H54 (cell line): ENCODE results near the gene SPEF2.
A peak's percentile ranks its signal among the peaks of the same experiment; 100 is the strongest.

ENCODE experiments used
- DNase-seq: peaks from one replicate; pipeline ENCODE4 v3.0.0; 2011; ENCODE audit warnings: low spot score, mixed read lengths; ENCODE audit not compliant: insufficient read length
- FAIRE-seq: peaks from 3 replicates; lab custom pipeline; 2011; peaks lifted over from hg19 to GRCh38; lab: Jason Lieb, UNC
- POLR2A ChIP-seq: IDR thresholded peaks from 2 replicates; pipeline ENCODE4 v1.6.1; 2011; ENCODE audit warnings: low read depth, mild to moderate bottlenecking, low read length

Gene SPEF2

GRCh38 chr5:35856765-35857351 is 239.2 kb downstream of the SPEF2 start, which contains the start of gene IL7R:
Gene IL7R, plus strand, starts transcription at chr5:35856891. Its CDS starts 87 bp downstream, at chr5:35856978.
- FAIRE-seq: peak; percentile 65
- no peak for DNase-seq
- TF ChIP-seq POLR2A: no peak

- no peak for DNase-seq
- peak; percentile 94 for FAIRE-seq
- TF ChIP-seq POLR2A: no peak
Measured at GRCh38 chr5:35857606-35858205, 240.0 kb downstream of the SPEF2 start.

DNA sequence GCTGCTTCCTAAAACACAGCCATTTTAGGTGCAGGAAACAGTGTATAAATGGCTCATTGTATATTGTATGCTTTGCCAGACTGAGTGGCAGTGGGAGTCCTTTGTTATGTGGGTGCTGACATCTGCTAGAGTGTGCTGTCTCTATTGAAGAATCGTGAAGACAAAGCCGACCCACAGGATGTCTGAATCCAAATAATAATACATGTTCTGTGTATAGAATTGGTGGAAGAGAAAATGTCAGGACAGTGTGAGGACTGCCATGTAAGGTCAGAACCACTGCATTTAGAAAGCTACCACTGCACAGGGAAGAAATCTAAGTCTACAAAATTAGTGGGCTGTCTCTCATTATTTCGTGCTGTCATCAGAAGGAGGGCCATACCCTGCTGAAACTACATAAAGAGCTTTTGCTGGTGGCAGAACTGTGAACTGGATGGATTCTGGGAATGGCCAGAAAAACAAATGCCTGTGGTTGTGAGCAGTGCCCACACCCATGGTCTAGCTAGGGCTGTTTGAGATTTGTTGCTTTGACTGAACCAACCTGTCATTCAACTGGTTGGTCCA is 241.5 kb downstream of the SPEF2 start:
- FAIRE-seq (peak; percentile 85), DNase-seq (no peak)
- no peak for TF ChIP-seq POLR2A

GRCh38 chr5:35860686-35861085 is 243.0 kb downstream of the SPEF2 start:
- FAIRE-seq (peak; percentile 53), DNase-seq (no peak)
- no peak for TF ChIP-seq POLR2A

- DNase-seq (no peak), FAIRE-seq (no peak)
- no peak for TF ChIP-seq POLR2A
Measured at GRCh38 chr5:35861718-35862117, 244.1 kb downstream of the SPEF2 start.

DNA sequence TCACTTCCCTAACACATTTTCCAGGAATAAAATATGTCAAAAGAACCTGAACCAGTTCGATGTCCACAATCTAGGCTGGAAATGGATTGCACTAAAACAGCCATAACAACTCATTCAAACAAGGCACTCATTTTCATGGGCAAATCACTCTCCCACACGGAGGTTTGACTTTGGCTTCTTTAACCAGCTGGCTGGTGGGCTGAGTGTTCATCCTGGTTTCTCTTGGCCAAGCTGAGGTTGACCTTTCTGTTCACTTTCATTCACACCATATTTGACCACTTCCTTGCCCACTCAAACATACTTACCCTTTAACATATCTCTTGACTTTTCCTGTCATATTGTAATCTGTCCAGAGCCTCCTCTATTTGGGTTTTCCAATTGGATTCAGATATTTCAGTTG is 244.5 kb downstream of the SPEF2 start:
- peak; percentile 72 for FAIRE-seq
- TF ChIP-seq POLR2A: no peak
- no peak for DNase-seq

DNA sequence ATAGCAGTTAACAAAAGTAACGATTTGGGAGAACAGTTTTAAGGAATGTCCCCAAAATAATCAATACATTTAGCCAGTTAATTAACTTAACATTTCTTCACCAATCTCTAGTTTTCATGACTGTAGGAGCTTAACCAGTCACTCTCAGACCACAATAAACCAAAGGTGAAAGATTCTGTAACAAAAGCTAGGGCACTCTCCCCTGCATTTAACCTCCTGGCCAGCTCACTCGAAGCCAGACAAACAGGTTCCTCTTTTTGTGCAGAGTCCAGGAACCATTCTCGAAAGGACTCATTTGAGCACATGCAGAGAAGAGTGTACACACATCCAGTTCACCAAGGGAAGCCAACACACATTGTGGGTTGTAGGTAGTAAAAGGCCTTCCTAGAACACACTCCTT is 245.5 kb downstream of the SPEF2 start:
- no peak for TF ChIP-seq POLR2A
- DNase-seq (no peak), FAIRE-seq (peak; percentile 45)
